ENCODE measurements around the gene ATXN7L3. TPM values are rescaled to one million over a fixed set of nuclear protein-coding genes. Genes with fewer than 3 reads are reported as not detected.
A peak's percentile ranks its signal among the peaks of the same experiment; 100 is the strongest.

The ATXN7L3 gene
- total and polyA plus RNA-seq, 7 experiments from 2014 or later: 10.5 to 130 (median 107) TPM

GRCh38 chr17:44187131-44187899 is 12.4 kb downstream of the ATXN7L3 start:
- Histone ChIP-seq H3K4me3 (ENCODE audit: low read length) (peak overlapping the region; percentile 100), H3K27ac (ENCODE audit: low read depth, low read length) (peak overlapping the region; percentile 99), H3K9me3 (ENCODE audit: control insufficient read depth in 2 of 3, low read length in 3 of 3) (no peaks in the 10 kb centered on the region), H3K4me1 (ENCODE audit: control insufficient read depth in 2 of 2, insufficient read depth in 2 of 2, low read length in 2 of 2) (peaks cover 23 to 35% of the 10 kb centered on the region in 2 donors), H3K36me3 (ENCODE audit: control insufficient read depth in 2 of 3, insufficient read depth in 3 of 3, low read length in 3 of 3) (peaks cover 0 to 46% (median 0%) of the 10 kb centered on the region in 3 experiments), H3K27me3 (ENCODE audit: control insufficient read depth in 2 of 2, insufficient read depth in 2 of 2, low read length in 2 of 2) (no peaks in the 10 kb centered on the region)
- H3K36me3 Mint-ChIP-seq: peaks cover 0 to 10% (median 0%) of the 10 kb centered on the region in 5 donors
- ChIA-PET CTCF (interaction anchor here (0.9 to 3.3 kb wide), 6 partner anchors 23 to 163 kb away, joined by 3 to 25 read pairs (median 4); partner anchors contain the start of genes GRN and HDAC5), POLR2A (interaction anchor here (0.6 to 8.2 kb wide), 16 partner anchors 8 to 826 kb away, joined by 3 to 128 read pairs (median 8); partner anchors contain the start of genes ATXN7L3, HDAC5, HROB and RUNDC3A)
- peak overlapping the region; percentile 94 to 100 (median 98) for H3K4me3 Mint-ChIP-seq
- intact Hi-C loops (cut with micrococcal nuclease): loop anchor here (2.0 to 10.0 kb wide), 7 partner anchors 121 to 961 kb away; partner anchors contain the start of genes TMEM101 (in 2 of the 2), GPATCH8 (in 1 of the 2), HEXIM1 (in 1 of the 2) and LSM12 (in 1 of the 2)
- peak; percentile 64 for ATAC-seq
- peak overlapping the region; percentile 97 to 100 (median 100) for H3K27ac Mint-ChIP-seq
- H3K27me3 Mint-ChIP-seq: no peaks in the 10 kb centered on the region
- H3K9me3 Mint-ChIP-seq: no peaks in the 10 kb centered on the region
- peak in 3 of 9 donors; percentile 21 to 33 (median 27) for DNase-seq
- H3K4me1 Mint-ChIP-seq: peaks cover 36 to 60% (median 44%) of the 10 kb centered on the region in 7 donors

DNA sequence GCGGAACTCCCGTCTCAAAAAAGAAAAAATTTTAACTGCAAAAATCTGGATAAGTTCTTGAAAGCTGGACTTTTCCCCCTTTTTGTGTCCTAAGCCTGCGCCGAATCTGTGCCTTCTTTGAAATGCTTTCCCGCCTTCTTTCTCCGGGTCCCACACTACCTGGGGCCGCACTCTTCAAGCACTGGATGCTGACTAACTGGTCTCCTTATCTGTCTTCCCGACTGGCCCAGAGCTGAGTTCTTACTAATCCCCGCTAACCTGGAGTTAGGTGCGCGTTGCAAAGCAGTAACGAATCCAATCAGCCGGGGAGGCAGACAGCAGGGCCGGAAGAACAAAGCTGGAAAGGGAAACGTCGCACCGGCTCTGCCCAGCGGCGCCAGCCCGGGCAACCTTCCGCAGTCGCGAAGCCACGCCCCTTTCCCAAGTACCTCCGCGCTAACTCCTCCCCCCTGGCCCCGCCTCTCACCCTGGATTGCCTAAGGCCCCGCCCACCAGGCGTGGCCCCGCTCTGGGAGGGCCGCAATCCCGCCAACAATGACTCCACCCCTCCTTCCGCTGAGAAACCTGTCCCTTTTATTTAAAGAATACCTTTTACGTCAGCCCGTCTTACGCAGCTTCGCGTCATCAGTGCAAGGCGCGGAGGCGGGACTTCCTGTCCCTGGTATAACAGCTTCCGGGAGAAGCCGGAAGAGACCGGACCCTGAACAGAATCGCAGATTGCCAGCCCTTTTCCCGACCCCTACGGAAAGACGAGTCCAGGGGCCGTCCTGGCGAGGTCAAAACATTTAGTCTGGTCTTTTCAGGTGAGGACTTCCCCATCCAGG is 13.2 kb downstream of the ATXN7L3 start, which contains the start of gene TMUB2:
TMUB2 (plus strand) TSS at position 666 of the 824 bp plus-strand sequence. CDS start 737 bp downstream, outside the sequence.
- H3K9me3 Mint-ChIP-seq: no peaks in the 10 kb centered on the region
- ChIA-PET CTCF (interaction anchor here (0.6 to 3.3 kb wide), 11 partner anchors 14 to 164 kb away, joined by 3 to 25 read pairs (median 4); partner anchors contain the start of genes GRN and HDAC5), POLR2A (interaction anchor here (0.7 to 8.2 kb wide), 21 partner anchors 9 to 826 kb away, joined by 3 to 128 read pairs (median 5); partner anchors contain the start of genes ATXN7L3, GPATCH8, HDAC5 and HROB)
- peak within 1 kb of the TSS; percentile 100 for H3K4me3 ChIP-seq (ENCODE audit: low read length)
- H3K9me3 ChIP-seq (ENCODE audit: control insufficient read depth in 2 of 3, low read length in 3 of 3): no peaks in the 10 kb centered on the region
- intact Hi-C loops (cut with micrococcal nuclease): loop anchor here (1.0 to 10.0 kb wide), 17 partner anchors 12 to 962 kb away; partner anchors contain the start of genes HDAC5 (in 2 of the 2), HROB (in 2 of the 2), LSM12 (in 2 of the 2) and TMEM101 (in 2 of the 2)
- peaks cover 0 to 17% (median 6%) of the 10 kb centered on the region in 5 donors for H3K36me3 Mint-ChIP-seq
- H3K27me3 Mint-ChIP-seq: no peaks in the 10 kb centered on the region
- DNase-seq (peak; percentile 99 to 100 (median 100)), ATAC-seq (peak; percentile 99)
- H3K36me3 ChIP-seq (ENCODE audit: control insufficient read depth in 2 of 3, insufficient read depth in 3 of 3, low read length in 3 of 3): peaks cover 0 to 49% (median 0%) of the 10 kb centered on the region in 3 experiments
- no peaks in the 10 kb centered on the region for H3K27me3 ChIP-seq (ENCODE audit: control insufficient read depth in 2 of 2, insufficient read depth in 2 of 2, low read length in 2 of 2)
- peak within 1 kb of the TSS; percentile 97 to 100 (median 100) for H3K27ac Mint-ChIP-seq
- peak within 1 kb of the TSS; percentile 94 to 100 (median 98) for H3K4me3 Mint-ChIP-seq
- peak within 1 kb of the TSS; percentile 99 for H3K27ac ChIP-seq (ENCODE audit: low read depth, low read length)
- H3K4me1 Mint-ChIP-seq: peaks cover 41 to 68% (median 51%) of the 10 kb centered on the region in 7 donors
- H3K4me1 ChIP-seq (ENCODE audit: control insufficient read depth in 2 of 2, insufficient read depth in 2 of 2, low read length in 2 of 2): peaks cover 23 to 35% of the 10 kb centered on the region in 2 donors

GRCh38 chr17:44184212-44184810 is 15.4 kb downstream of the ATXN7L3 start:
- no peaks in the 10 kb centered on the region for H3K27me3 Mint-ChIP-seq
- ChIA-PET CTCF (interaction anchor here (1.4 to 3.3 kb wide), 2 partner anchors 26 to 34 kb away, joined by 3 to 25 read pairs; no protein-coding TSS in a partner anchor), POLR2A (interaction anchor here (0.5 to 8.2 kb wide), 4 partner anchors 17 to 1186 kb away, joined by 3 to 128 read pairs (median 5); partner anchors contain the start of genes ATXN7L3, HROB and MPP2)
- ATAC-seq: no peak
- intact Hi-C loops (cut with micrococcal nuclease): loop anchor here in 1 of 2 donors (10.0 kb wide), 1 partner anchor 170 kb away; the partner anchor contains the start of gene TMEM101
- no peaks in the 10 kb centered on the region for H3K9me3 Mint-ChIP-seq
- no peak for DNase-seq
- peaks cover 0 to 33% (median 0%) of the 10 kb centered on the region in 3 experiments for H3K36me3 ChIP-seq (ENCODE audit: control insufficient read depth in 2 of 3, insufficient read depth in 3 of 3, low read length in 3 of 3)
- H3K27ac ChIP-seq (ENCODE audit: low read depth, low read length): no peak overlapping the region
- H3K36me3 Mint-ChIP-seq: peaks cover 0 to 8% (median 7%) of the 10 kb centered on the region in 5 donors
- H3K4me1 ChIP-seq (ENCODE audit: control insufficient read depth in 2 of 2, insufficient read depth in 2 of 2, low read length in 2 of 2): peaks cover 23 to 35% of the 10 kb centered on the region in 2 donors
- H3K9me3 ChIP-seq (ENCODE audit: control insufficient read depth in 2 of 3, low read length in 3 of 3): no peaks in the 10 kb centered on the region
- H3K4me3 Mint-ChIP-seq: peak overlapping the region in 7 of 10 donors; percentile 27 to 100 (median 98)
- H3K4me3 ChIP-seq (ENCODE audit: low read length): no peak overlapping the region
- H3K27ac Mint-ChIP-seq: peak overlapping the region in 5 of 9 donors; percentile 38 to 100 (median 79)
- H3K27me3 ChIP-seq (ENCODE audit: control insufficient read depth in 2 of 2, insufficient read depth in 2 of 2, low read length in 2 of 2): no peaks in the 10 kb centered on the region
- H3K4me1 Mint-ChIP-seq: peaks cover 36 to 64% (median 47%) of the 10 kb centered on the region in 7 donors

GRCh38 chr17:44183024-44183423 is 16.7 kb downstream of the ATXN7L3 start:
- intact Hi-C loops (cut with micrococcal nuclease): loop anchor here in 1 of 2 donors (10.0 kb wide), 1 partner anchor 168 kb away; the partner anchor contains the start of gene TMEM101
- DNase-seq (no peak), ATAC-seq (no peak)
- Histone ChIP-seq H3K36me3 (ENCODE audit: control insufficient read depth in 2 of 3, insufficient read depth in 3 of 3, low read length in 3 of 3) (peaks cover 0 to 34% (median 0%) of the 10 kb centered on the region in 3 experiments), H3K9me3 (ENCODE audit: control insufficient read depth in 2 of 3, low read length in 3 of 3) (no peaks in the 10 kb centered on the region), H3K4me1 (ENCODE audit: control insufficient read depth in 2 of 2, insufficient read depth in 2 of 2, low read length in 2 of 2) (peaks cover 18 to 29% of the 10 kb centered on the region in 2 donors), H3K27ac (ENCODE audit: low read depth, low read length) (no peak overlapping the region), H3K27me3 (ENCODE audit: control insufficient read depth in 2 of 2, insufficient read depth in 2 of 2, low read length in 2 of 2) (no peaks in the 10 kb centered on the region), H3K4me3 (ENCODE audit: low read length) (no peak overlapping the region)
- ChIA-PET POLR2A (interaction anchor here (0.8 to 8.2 kb wide), 2 partner anchors 18 to 210 kb away, joined by 3 to 128 read pairs; partner anchors contain the start of gene ATXN7L3), CTCF (interaction anchor here (1.0 kb wide), 1 partner anchor 23 kb away, joined by 3 read pairs; no protein-coding TSS in a partner anchor)
- Mint-ChIP-seq H3K27ac (peak overlapping the region in 1 of 9 donors; percentile 43), H3K36me3 (peaks cover 0 to 13% (median 5%) of the 10 kb centered on the region in 5 donors), H3K9me3 (no peaks in the 10 kb centered on the region), H3K27me3 (no peaks in the 10 kb centered on the region), H3K4me3 (peak overlapping the region in 4 of 10 donors; percentile 6 to 34 (median 28)), H3K4me1 (peaks cover 25 to 54% (median 41%) of the 10 kb centered on the region in 7 donors)

- Mint-ChIP-seq H3K9me3 (no peaks in the 10 kb centered on the region), H3K4me1 (peaks cover 4 to 12% (median 7%) of the 10 kb centered on the region in 7 donors), H3K36me3 (peaks cover 0 to 17% (median 8%) of the 10 kb centered on the region in 5 donors), H3K4me3 (no peak overlapping the region), H3K27ac (no peak overlapping the region), H3K27me3 (no peaks in the 10 kb centered on the region)
- H3K27me3 ChIP-seq (ENCODE audit: control insufficient read depth in 2 of 2, insufficient read depth in 2 of 2, low read length in 2 of 2): no peaks in the 10 kb centered on the region
- intact Hi-C loops (cut with micrococcal nuclease): no loop called here
- CTCF ChIA-PET: no interaction called here
- H3K36me3 ChIP-seq (ENCODE audit: control insufficient read depth in 2 of 3, insufficient read depth in 3 of 3, low read length in 3 of 3): peaks cover 0 to 47% (median 0%) of the 10 kb centered on the region in 3 experiments
- no peak for ATAC-seq
- DNase-seq: no peak
- POLR2A ChIA-PET: interaction anchor here (0.8 kb wide), 1 partner anchor 14 kb away, joined by 3 read pairs; no protein-coding TSS in a partner anchor
- no peaks in the 10 kb centered on the region for H3K4me1 ChIP-seq (ENCODE audit: control insufficient read depth in 2 of 2, insufficient read depth in 2 of 2, low read length in 2 of 2)
- no peak overlapping the region for H3K27ac ChIP-seq (ENCODE audit: low read depth, low read length)
- H3K4me3 ChIP-seq (ENCODE audit: low read length): no peak overlapping the region
- no peaks in the 10 kb centered on the region for H3K9me3 ChIP-seq (ENCODE audit: control insufficient read depth in 2 of 3, low read length in 3 of 3)
Measured at GRCh38 chr17:44178133-44178532, 21.6 kb downstream of the ATXN7L3 start.
